IMR-90 (cell line): ENCODE results near the gene GTF2A1L. TPM values are rescaled to one million over a fixed set of nuclear protein-coding genes. Genes with fewer than 3 reads are reported as not detected.

Experiments
- ATAC-seq: fragments of 200-7000 bp; cut with Tn5 transposase; 2 replicates; pipeline ENCODE4 v1.9.1; 2020; ENCODE audit warnings: low read depth, mild to moderate bottlenecking, moderate library complexity
- BruUV-seq: library from RNA; stranded (reverse); fragments of 400-500 nt; replicated peaks from 2 replicates; lab custom pipeline; 2021; lab: Mats Ljungman, UMichigan
- CTCF ChIA-PET: fragments of 300-600 bp; formaldehyde crosslinking; extraction: SDS; loops from one replicate; lab custom pipeline; 2021; ENCODE audit warnings: antibody characterized with exemption; lab: Yijun Ruan, JAX
- POLR2A ChIA-PET: fragments of 300-600 bp; sonication (Branson Sonifier 250); formaldehyde crosslinking; loops from one replicate; lab custom pipeline; 2022; ENCODE audit warnings: antibody characterized with exemption; ENCODE audit not compliant: unreplicated experiment; lab: Charles Lee
- DNase-seq: peaks from one replicate; pipeline ENCODE4 v3.0.0; 2013
- H2AFZ ChIP-seq: replicated peaks from 2 replicates; pipeline ENCODE3; 2013; ENCODE audit warnings: low read length, mild to moderate bottlenecking; ENCODE audit not compliant: poor library complexity
- H2AK5ac ChIP-seq: 2 replicates; pipeline ENCODE4 v1.6.1; 2013; ENCODE audit warnings: low read depth, low read length, inconsistent platforms
- H2AK9ac ChIP-seq: replicated peaks from 2 replicates; pipeline ENCODE3; 2013; ENCODE audit warnings: mild to moderate bottlenecking, low read depth, low read length, moderate library complexity; ENCODE audit not compliant: poor library complexity
- H2BK120ac ChIP-seq: 2 replicates; pipeline ENCODE4 v1.6.1; 2013; ENCODE audit warnings: low read depth, low read length, inconsistent platforms
- H2BK15ac ChIP-seq: 3 replicates; pipeline ENCODE4 v1.6.1; 2013; ENCODE audit warnings: low read depth, low read length, inconsistent platforms
- H2BK20ac ChIP-seq: 2 replicates; pipeline ENCODE4 v1.6.1; 2013; ENCODE audit warnings: low read depth, mild to moderate bottlenecking, inconsistent platforms, low read length, moderate library complexity
- H2BK5ac ChIP-seq: 2 replicates; pipeline ENCODE4 v1.6.1; 2013; ENCODE audit warnings: mild to moderate bottlenecking, low read depth, low read length, inconsistent platforms; ENCODE audit not compliant: poor library complexity, severe bottlenecking
- H3K14ac ChIP-seq: replicated peaks from 2 replicates; pipeline ENCODE4 v1.6.1; 2013; ENCODE audit warnings: low read depth, low read length, inconsistent platforms
- H3K18ac ChIP-seq: 2 replicates; pipeline ENCODE4 v1.6.1; 2013; ENCODE audit warnings: low read depth, low read length, control low read depth
- H3K23ac ChIP-seq: 2 replicates; pipeline ENCODE4 v1.6.1; 2013; ENCODE audit warnings: low read depth, low read length, inconsistent platforms
- H3K27ac ChIP-seq: 2 replicates; pipeline ENCODE4 v1.5.1; 2013; ENCODE audit warnings: mild to moderate bottlenecking, control low read depth, low read length; ENCODE audit not compliant: insufficient read depth
- H3K27me3 ChIP-seq: 2 replicates; pipeline ENCODE4 v1.6.1; 2013; ENCODE audit warnings: low read length; ENCODE audit not compliant: control insufficient read depth, insufficient read depth
- H3K36me3 ChIP-seq: 2 replicates; pipeline ENCODE4 v1.6.1; 2013; ENCODE audit warnings: low read length, mixed read lengths; ENCODE audit not compliant: control insufficient read depth, insufficient read depth
- H3K4ac ChIP-seq: 2 replicates; pipeline ENCODE4 v1.6.1; 2013; ENCODE audit warnings: low read depth, low read length, inconsistent platforms
- H3K4me1 ChIP-seq: 2 replicates; pipeline ENCODE4 v1.6.1; 2013; ENCODE audit warnings: low read length, mixed read lengths; ENCODE audit not compliant: control insufficient read depth, insufficient read depth
- H3K4me2 ChIP-seq: 2 replicates; pipeline ENCODE4 v1.6.1; 2013; ENCODE audit warnings: low read depth, mild to moderate bottlenecking, control low read depth, low read length, moderate library complexity
- H3K4me3 ChIP-seq: 2 replicates; pipeline ENCODE4 v1.5.1; 2013; ENCODE audit warnings: low read depth, mild to moderate bottlenecking, control low read depth, low read length, moderate library complexity; ENCODE audit not compliant: insufficient read depth
- H3K56ac ChIP-seq: 2 replicates; pipeline ENCODE4 v1.6.1; 2013; ENCODE audit warnings: low read length, inconsistent platforms; ENCODE audit not compliant: insufficient read depth; ENCODE audit errors: extremely low read depth
- H3K79me1 ChIP-seq, 2 experiments: 2 replicates each; pipeline ENCODE4 v1.6.1; 2013; ENCODE audit warnings: low read length in 2 of 2, inconsistent platforms in 1 of 2, low read depth in 1 of 2
- H3K9ac ChIP-seq: 2 replicates; pipeline ENCODE4 v1.6.1; 2013; ENCODE audit warnings: low read depth, low read length, control low read depth
- H3K9me1 ChIP-seq: 2 replicates; pipeline ENCODE4 v1.6.1; 2013; ENCODE audit warnings: low read length, inconsistent platforms; ENCODE audit not compliant: insufficient read depth
- H3K9me3 ChIP-seq: 2 replicates; pipeline ENCODE4 v1.6.1; 2013; ENCODE audit warnings: low read length; ENCODE audit not compliant: control insufficient read depth, insufficient read depth
- H4K20me1 ChIP-seq: 2 replicates; pipeline ENCODE4 v1.6.1; 2013; ENCODE audit warnings: low read length, inconsistent platforms; ENCODE audit not compliant: insufficient read depth
- H4K5ac ChIP-seq: 2 replicates; pipeline ENCODE4 v1.6.1; 2013; ENCODE audit warnings: mild to moderate bottlenecking, low read depth, low read length, control low read depth
- H4K8ac ChIP-seq, 2 experiments: 2 replicates each; pipeline ENCODE4 v1.6.1; 2013; ENCODE audit warnings: low read depth in 2 of 2, low read length in 2 of 2, control low read depth in 1 of 2, inconsistent platforms in 1 of 2
- H4K91ac ChIP-seq: 2 replicates; pipeline ENCODE4 v1.6.1; 2013; ENCODE audit warnings: low read depth, low read length, inconsistent platforms; ENCODE audit not compliant: insufficient read depth
- BHLHE40 ChIP-seq: fragments of 150-350 bp; IDR thresholded peaks from 2 replicates; pipeline ENCODE4 v1.6.1; 2016; ENCODE audit warnings: mild to moderate bottlenecking, low read depth, low read length
- CEBPB ChIP-seq: IDR thresholded peaks from 2 replicates; pipeline ENCODE4 v1.6.1; 2012; ENCODE audit warnings: low read depth, low read length, improper control_type of control experiment
- CHD1 ChIP-seq: IDR thresholded peaks from 2 replicates; pipeline ENCODE4 v1.6.1; 2012; ENCODE audit warnings: low read depth, low read length, improper control_type of control experiment
- CTCF ChIP-seq: conservative IDR thresholded peaks from 2 replicates; pipeline ENCODE4 v1.5.1; 2012; ENCODE audit warnings: mild to moderate bottlenecking, low read depth, low read length, improper control_type of control experiment
- ELK1 ChIP-seq: fragments of 150-350 bp; IDR thresholded peaks from 2 replicates; pipeline ENCODE4 v1.6.1; 2016; ENCODE audit warnings: low read depth, mild to moderate bottlenecking, low read length, moderate library complexity, borderline replicate concordance
- FOS ChIP-seq: fragments of 150-350 bp; IDR thresholded peaks from 2 replicates; pipeline ENCODE4 v1.6.1; 2016; ENCODE audit warnings: low read depth, low read length
- MAFK ChIP-seq: IDR thresholded peaks from 2 replicates; pipeline ENCODE4 v1.6.1; 2012; ENCODE audit warnings: low read depth, low read length, improper control_type of control experiment
- MAZ ChIP-seq: IDR thresholded peaks from 2 replicates; pipeline ENCODE4 v1.6.1; 2012; ENCODE audit warnings: low read depth, mild to moderate bottlenecking, low read length, improper control_type of control experiment, moderate library complexity, borderline replicate concordance
- MXI1 ChIP-seq: IDR thresholded peaks from 2 replicates; pipeline ENCODE4 v1.6.1; 2012; ENCODE audit warnings: low read depth, mild to moderate bottlenecking, low read length, moderate library complexity, borderline replicate concordance
- NFE2L2 ChIP-seq: fragments of 150-350 bp; IDR thresholded peaks from 2 replicates; pipeline ENCODE4 v1.6.1; 2016; ENCODE audit warnings: low read depth, mild to moderate bottlenecking, low read length
- POLR2A ChIP-seq: IDR thresholded peaks from 2 replicates; pipeline ENCODE4 v1.6.1; 2012; ENCODE audit warnings: mild to moderate bottlenecking, low read depth, low read length
- RAD21 ChIP-seq: IDR thresholded peaks from 2 replicates; pipeline ENCODE4 v1.6.1; 2012; ENCODE audit warnings: low read length, improper control_type of control experiment
- RCOR1 ChIP-seq: IDR thresholded peaks from 2 replicates; pipeline ENCODE4 v1.6.1; 2012; ENCODE audit warnings: mild to moderate bottlenecking, low read length, improper control_type of control experiment; ENCODE audit not compliant: insufficient replicate concordance
- RFX5 ChIP-seq: IDR thresholded peaks from 2 replicates; pipeline ENCODE4 v1.8.0; 2012; ENCODE audit warnings: low read depth, mild to moderate bottlenecking, low read length, moderate library complexity
- SMC3 ChIP-seq: fragments of 150-350 bp; IDR thresholded peaks from 2 replicates; pipeline ENCODE4 v1.6.1; 2016; ENCODE audit warnings: low read depth, mild to moderate bottlenecking, antibody characterized with exemption, low read length, moderate library complexity
- USF2 ChIP-seq: fragments of 150-350 bp; IDR thresholded peaks from 2 replicates; pipeline ENCODE4 v1.6.1; 2017; ENCODE audit warnings: mild to moderate bottlenecking, antibody characterized with exemption, low read length, low read depth
- WGBS, 2 experiments: methylation state at CpG; one replicate each; pipeline versions ENCODE4 v1.1.5 to v1.1.7; 2013; ENCODE audit warnings: missing lambda C conversion rate in 2 of 2; ENCODE audit not compliant: insufficient read length in 1 of 2; ENCODE audit errors: extremely low coverage in 2 of 2; 5-methylcytosine and 5-hydroxymethylcytosine counted together
- dilution Hi-C: fragments of 300-500 bp; cut with HindIII; formaldehyde crosslinking; loops from one replicate; pipeline ENCODE4 v1.14.3; 2018; ENCODE audit warnings: low sequenced_read_pairs; ENCODE audit not compliant: unreplicated experiment
- in situ Hi-C: fragments of 300-500 bp; cut with MboI; formaldehyde crosslinking; loops from 3 replicates; pipeline ENCODE4 v1.14.3; 2019; ENCODE audit warnings: low sequenced_read_pairs, inconsistent platforms, mixed read lengths
- intact Hi-C: fragments of 100-400 bp; cut with micrococcal nuclease; formaldehyde crosslinking; loops from 2 replicates; pipeline ENCODE4 v1.10.0; 2022
- polyA plus RNA-seq, 3 experiments: library from polyadenylated mRNA; depleted of rRNA; stranded (reverse); fragments of >200 nt; gene quantifications; 2 replicates each; pipeline ENCODE4 v1.2.3, GENCODE V29; 2012; ENCODE audit warnings: low replicate concordance in 1 of 3
- total RNA-seq: library from RNA; depleted of rRNA; stranded (reverse); fragments of >200 nt; gene quantifications from 2 replicates; pipeline ENCODE4 v1.2.3, GENCODE V29; 2012

GTF2A1L gene
- total and polyA plus RNA-seq, 2 of the 4 experiments (the other 2 are of a cell fraction), result not detected

- no peak overlapping the region for H3K56ac ChIP-seq
- peaks cover 4% of the 10 kb centered on the region; the same call in 1 of the 2 replicates for H3K36me3 ChIP-seq
- ATAC-seq (no peak), DNase-seq (no peak)
- H2BK120ac ChIP-seq, result no peak overlapping the region
- in situ Hi-C loops, result no loop called here
- intact Hi-C loops, result no loop called here
- CTCF ChIA-PET, result no interaction called here
- no peak overlapping the region for H3K18ac ChIP-seq
- H3K14ac ChIP-seq, result no peak overlapping the region
- H3K27me3 ChIP-seq, result no peaks in the 10 kb centered on the region
- no peak overlapping the region for H3K27ac ChIP-seq
- no peak overlapping the region for H3K9ac ChIP-seq
- no peak overlapping the region for H3K23ac ChIP-seq
- POLR2A ChIA-PET, result no interaction called here
- no peak overlapping the region for H2BK15ac ChIP-seq
- no peak overlapping the region for H4K5ac ChIP-seq
- dilution Hi-C loops, result no loop called here
- no peaks in the 10 kb centered on the region for H3K9me3 ChIP-seq
- no peak overlapping the region for H4K8ac ChIP-seq
- no peak overlapping the region for H2AFZ ChIP-seq
- H3K4me1 ChIP-seq, result no peaks in the 10 kb centered on the region
- H3K4me2 ChIP-seq, result no peak overlapping the region
- no CpG with 5 or more reads among the region's 2 CpGs for WGBS, 2 experiments
- H2BK20ac ChIP-seq, result no peak overlapping the region
- no peak overlapping the region for H3K4me3 ChIP-seq
- no peaks in the 10 kb centered on the region; a peak in 1 of 4 replicates for H3K79me1 ChIP-seq
- no peaks in the 10 kb centered on the region for H3K9me1 ChIP-seq
- H3K4ac ChIP-seq, result no peak overlapping the region
- no peak for TF ChIP-seq POLR2A
- TF ChIP-seq MAZ, result no peak
- TF ChIP-seq BHLHE40, result no peak
- no peak for TF ChIP-seq MAFK
- no peak for TF ChIP-seq USF2
- no peak for TF ChIP-seq MXI1
- TF ChIP-seq RAD21, result no peak
- no peak for TF ChIP-seq RFX5
- TF ChIP-seq SMC3, result no peak
- no peak for TF ChIP-seq RCOR1
- TF ChIP-seq CTCF, result no peak
- no peak for TF ChIP-seq FOS
- no peak for TF ChIP-seq CEBPB
- no peak for TF ChIP-seq NFE2L2
- no peak for TF ChIP-seq CHD1
- no peak for TF ChIP-seq ELK1
- no peak overlapping the region for H2AK9ac ChIP-seq
- H2AK5ac ChIP-seq, result no peak overlapping the region
- BruUV-seq, result no TSS peak
- H2BK5ac ChIP-seq, result no peak overlapping the region
- no peaks in the 10 kb centered on the region for H4K20me1 ChIP-seq
- H4K91ac ChIP-seq, result no peak overlapping the region
Observed at GRCh38 chr2:48592067-48592466, 25.6 kb upstream of the GTF2A1L start.
